ENCODE data around the gene PARD6G.

Gene PARD6G

DNA sequence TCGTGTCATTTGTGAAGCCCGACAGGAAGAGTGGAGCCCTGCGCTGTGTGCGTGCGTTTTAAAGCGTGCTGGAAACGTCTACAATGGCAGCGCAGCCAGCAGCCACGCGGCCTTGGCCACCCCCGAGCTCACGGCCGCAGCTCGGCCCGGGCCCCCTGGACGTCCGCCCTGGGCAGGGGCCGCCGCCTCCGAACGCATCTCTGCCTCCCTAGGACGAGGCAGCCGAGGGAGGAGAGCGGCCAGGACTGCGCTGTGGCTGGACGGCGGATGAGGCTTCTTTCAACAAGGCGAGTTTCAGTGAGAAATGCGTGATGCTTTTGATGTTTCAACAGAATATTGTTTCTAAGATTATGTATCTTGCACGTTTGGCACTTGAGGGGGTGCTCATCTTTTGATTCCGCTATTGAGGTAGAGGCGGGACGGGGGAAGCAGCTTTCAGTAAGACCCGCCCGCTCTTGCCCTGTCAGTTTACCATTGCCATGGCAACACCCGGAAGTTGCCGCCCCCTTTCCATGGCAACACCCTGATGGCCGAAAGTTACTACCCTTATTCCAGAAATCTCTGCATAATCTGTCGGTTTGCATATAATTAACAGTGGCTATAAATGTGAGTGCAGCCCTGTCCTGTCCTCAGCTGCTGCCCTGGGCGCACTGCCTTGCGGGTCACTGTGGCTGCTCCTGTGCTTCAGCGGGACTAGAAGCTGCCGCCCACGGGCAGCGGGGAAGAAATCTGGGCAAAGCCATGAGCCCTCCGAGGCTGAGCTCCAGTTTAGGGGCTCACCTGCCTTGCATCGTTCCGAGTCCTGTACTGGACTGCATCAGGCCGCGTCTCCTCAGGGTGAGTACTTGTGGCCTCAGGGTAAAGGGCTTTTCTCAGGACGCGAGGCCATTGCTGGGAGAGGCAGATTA is 99.6 kb downstream of the PARD6G start:
- no peaks in the 10 kb centered on the region for H4K20me1 ChIP-seq (ENCODE audit: control insufficient read depth, insufficient read depth, low read depth, low read length)
- H3K27ac ChIP-seq (ENCODE audit: low read depth, low read length) = no peak overlapping the region
- no peaks in the 10 kb centered on the region for H3F3A ChIP-seq (ENCODE audit: control insufficient read depth, insufficient read depth)
- peak overlapping the region; percentile 62 for H3K4me2 ChIP-seq (ENCODE audit: low read length)
- H3K36me3 ChIP-seq (ENCODE audit: control insufficient read depth, low read length) = no peaks in the 10 kb centered on the region
- no peaks in the 10 kb centered on the region for H3K27me3 ChIP-seq (ENCODE audit: control insufficient read depth, low read length)
- no peaks in the 10 kb centered on the region for H3K79me2 ChIP-seq (ENCODE audit: control insufficient read depth, low read length)
- H3K9me3 ChIP-seq (ENCODE audit: control insufficient read depth, insufficient read depth, low read length) = no peaks in the 10 kb centered on the region
- no peaks in the 10 kb centered on the region for H3K9me2 ChIP-seq (replicated peaks; ENCODE audit: control insufficient read depth, low read length)
- peaks cover 27% of the 10 kb centered on the region for H3K4me1 ChIP-seq (ENCODE audit: control insufficient read depth, low read length)
- TF ChIP-seq, protein P1, sequence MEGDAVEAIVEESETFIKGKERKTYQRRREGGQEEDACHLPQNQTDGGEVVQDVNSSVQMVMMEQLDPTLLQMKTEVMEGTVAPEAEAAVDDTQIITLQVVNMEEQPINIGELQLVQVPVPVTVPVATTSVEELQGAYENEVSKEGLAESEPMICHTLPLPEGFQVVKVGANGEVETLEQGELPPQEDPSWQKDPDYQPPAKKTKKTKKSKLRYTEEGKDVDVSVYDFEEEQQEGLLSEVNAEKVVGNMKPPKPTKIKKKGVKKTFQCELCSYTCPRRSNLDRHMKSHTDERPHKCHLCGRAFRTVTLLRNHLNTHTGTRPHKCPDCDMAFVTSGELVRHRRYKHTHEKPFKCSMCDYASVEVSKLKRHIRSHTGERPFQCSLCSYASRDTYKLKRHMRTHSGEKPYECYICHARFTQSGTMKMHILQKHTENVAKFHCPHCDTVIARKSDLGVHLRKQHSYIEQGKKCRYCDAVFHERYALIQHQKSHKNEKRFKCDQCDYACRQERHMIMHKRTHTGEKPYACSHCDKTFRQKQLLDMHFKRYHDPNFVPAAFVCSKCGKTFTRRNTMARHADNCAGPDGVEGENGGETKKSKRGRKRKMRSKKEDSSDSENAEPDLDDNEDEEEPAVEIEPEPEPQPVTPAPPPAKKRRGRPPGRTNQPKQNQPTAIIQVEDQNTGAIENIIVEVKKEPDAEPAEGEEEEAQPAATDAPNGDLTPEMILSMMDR (IDR thresholded peaks at IDR 0.05; ENCODE audit: low read depth, low read length, poor library complexity, severe bottlenecking) = no peak
- no peak for TF ChIP-seq EZH2phosphoT487 (IDR thresholded peaks at IDR 0.05; ENCODE audit: borderline replicate concordance, low read length)
- H3K4me3 ChIP-seq (ENCODE audit: low read length) = peak overlapping the region; percentile 73

DNA sequence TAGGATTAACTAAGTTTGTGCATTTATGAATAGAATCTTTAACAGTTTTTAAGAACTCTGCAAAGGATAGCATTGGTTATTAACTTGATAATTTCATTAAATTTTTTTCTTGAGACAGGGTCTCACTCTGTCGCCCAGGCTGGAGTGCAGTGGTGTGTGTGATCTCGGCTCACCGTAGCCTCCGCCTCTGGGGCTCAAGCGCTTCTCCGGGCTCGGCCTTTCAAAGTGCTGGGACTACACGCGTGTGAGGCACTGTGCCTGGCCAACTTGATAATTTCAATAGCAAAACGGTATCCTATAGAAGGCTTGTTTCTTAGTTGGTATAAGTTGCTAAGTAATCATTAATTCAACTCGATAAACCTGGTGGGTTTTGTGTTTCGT is 100.3 kb downstream of the PARD6G start:
- no peak overlapping the region for H3K27ac ChIP-seq (ENCODE audit: low read depth, low read length)
- peak overlapping the region; percentile 62 for H3K4me2 ChIP-seq (ENCODE audit: low read length)
- no peaks in the 10 kb centered on the region for H3K9me3 ChIP-seq (ENCODE audit: control insufficient read depth, insufficient read depth, low read length)

DNA sequence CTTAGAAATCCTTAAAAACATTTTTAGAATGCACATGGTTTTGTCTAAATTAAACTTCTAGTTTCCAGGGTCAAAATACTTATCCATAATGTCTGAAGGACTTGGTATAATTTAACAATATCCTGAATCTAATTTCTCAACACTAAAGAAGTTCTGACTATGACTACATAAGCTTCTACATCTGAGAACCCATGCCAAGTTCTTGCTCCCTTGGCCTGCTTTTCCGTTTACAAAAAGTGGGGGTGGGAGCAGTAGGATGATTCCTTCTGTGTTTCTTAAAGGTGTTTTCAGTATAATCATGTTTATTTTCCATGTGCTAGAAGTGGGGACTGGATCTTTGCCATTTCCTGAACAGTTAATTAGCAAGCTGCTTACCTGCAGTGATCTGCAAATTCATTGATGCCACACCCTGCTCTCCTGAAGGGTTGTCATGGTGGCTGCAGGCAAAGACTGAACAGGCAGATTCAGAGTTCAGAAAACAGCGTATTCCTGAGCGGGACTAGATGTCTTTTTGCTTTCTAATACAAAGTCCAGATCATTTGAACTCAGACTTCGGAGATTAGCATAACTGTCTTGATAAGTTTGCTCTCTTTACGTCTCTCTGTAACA is 102.0 kb downstream of the PARD6G start:
- Histone ChIP-seq H3K9me3 (ENCODE audit: control insufficient read depth, insufficient read depth, low read length) (no peaks in the 10 kb centered on the region), H3K27me3 (ENCODE audit: control insufficient read depth, low read length) (no peaks in the 10 kb centered on the region)

More for the DNA sequence above, 100.3 kb downstream of the PARD6G start:
- TF ChIP-seq, protein P1 (IDR thresholded peaks at IDR 0.05; ENCODE audit: low read depth, low read length, poor library complexity, severe bottlenecking) = no peak
- TF ChIP-seq EZH2phosphoT487 (IDR thresholded peaks at IDR 0.05; ENCODE audit: borderline replicate concordance, low read length) = no peak
- no peaks in the 10 kb centered on the region for H4K20me1 ChIP-seq (ENCODE audit: control insufficient read depth, insufficient read depth, low read depth, low read length)
- H3F3A ChIP-seq (ENCODE audit: control insufficient read depth, insufficient read depth) = no peaks in the 10 kb centered on the region
- H3K4me3 ChIP-seq (ENCODE audit: low read length) = peak overlapping the region; percentile 73
- no peaks in the 10 kb centered on the region for H3K79me2 ChIP-seq (ENCODE audit: control insufficient read depth, low read length)
- no peaks in the 10 kb centered on the region for H3K27me3 ChIP-seq (ENCODE audit: control insufficient read depth, low read length)
- no peaks in the 10 kb centered on the region for H3K9me2 ChIP-seq (replicated peaks; ENCODE audit: control insufficient read depth, low read length)
- peaks cover 26% of the 10 kb centered on the region for H3K4me1 ChIP-seq (ENCODE audit: control insufficient read depth, low read length)
- H3K36me3 ChIP-seq (ENCODE audit: control insufficient read depth, low read length) = no peaks in the 10 kb centered on the region

More for the DNA sequence above, 102.0 kb downstream of the PARD6G start:
- H3K27ac ChIP-seq (ENCODE audit: low read depth, low read length) = no peak overlapping the region
- peaks cover 13% of the 10 kb centered on the region for H3K4me1 ChIP-seq (ENCODE audit: control insufficient read depth, low read length)
- no peaks in the 10 kb centered on the region for H3F3A ChIP-seq (ENCODE audit: control insufficient read depth, insufficient read depth)
- no peak for TF ChIP-seq EZH2phosphoT487 (IDR thresholded peaks at IDR 0.05; ENCODE audit: borderline replicate concordance, low read length)
- TF ChIP-seq, protein P1 (IDR thresholded peaks at IDR 0.05; ENCODE audit: low read depth, low read length, poor library complexity, severe bottlenecking) = no peak
- H4K20me1 ChIP-seq (ENCODE audit: control insufficient read depth, insufficient read depth, low read depth, low read length) = no peaks in the 10 kb centered on the region
- H3K9me2 ChIP-seq (replicated peaks; ENCODE audit: control insufficient read depth, low read length) = no peaks in the 10 kb centered on the region
- no peak overlapping the region for H3K4me3 ChIP-seq (ENCODE audit: low read length)
- H3K4me2 ChIP-seq (ENCODE audit: low read length) = no peak overlapping the region
- no peaks in the 10 kb centered on the region for H3K36me3 ChIP-seq (ENCODE audit: control insufficient read depth, low read length)
- H3K79me2 ChIP-seq (ENCODE audit: control insufficient read depth, low read length) = no peaks in the 10 kb centered on the region
